ENCODE measurements around the gene GALT.

- TF ChIP-seq POLR2A (IDR thresholded peaks at IDR 0.05), result no peak
- TF ChIP-seq, protein P1, sequence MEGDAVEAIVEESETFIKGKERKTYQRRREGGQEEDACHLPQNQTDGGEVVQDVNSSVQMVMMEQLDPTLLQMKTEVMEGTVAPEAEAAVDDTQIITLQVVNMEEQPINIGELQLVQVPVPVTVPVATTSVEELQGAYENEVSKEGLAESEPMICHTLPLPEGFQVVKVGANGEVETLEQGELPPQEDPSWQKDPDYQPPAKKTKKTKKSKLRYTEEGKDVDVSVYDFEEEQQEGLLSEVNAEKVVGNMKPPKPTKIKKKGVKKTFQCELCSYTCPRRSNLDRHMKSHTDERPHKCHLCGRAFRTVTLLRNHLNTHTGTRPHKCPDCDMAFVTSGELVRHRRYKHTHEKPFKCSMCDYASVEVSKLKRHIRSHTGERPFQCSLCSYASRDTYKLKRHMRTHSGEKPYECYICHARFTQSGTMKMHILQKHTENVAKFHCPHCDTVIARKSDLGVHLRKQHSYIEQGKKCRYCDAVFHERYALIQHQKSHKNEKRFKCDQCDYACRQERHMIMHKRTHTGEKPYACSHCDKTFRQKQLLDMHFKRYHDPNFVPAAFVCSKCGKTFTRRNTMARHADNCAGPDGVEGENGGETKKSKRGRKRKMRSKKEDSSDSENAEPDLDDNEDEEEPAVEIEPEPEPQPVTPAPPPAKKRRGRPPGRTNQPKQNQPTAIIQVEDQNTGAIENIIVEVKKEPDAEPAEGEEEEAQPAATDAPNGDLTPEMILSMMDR (IDR thresholded peaks at IDR 0.05), result no peak
Observed at GRCh38 chr9:34686732-34687131, 40.3 kb downstream of the GALT start.
